ENCODE data around the gene TCF3.

The TCF3 gene

GRCh38 chr19:1587872-1588271 is 64.5 kb downstream of the TCF3 start:
- peaks cover 7% of the 10 kb centered on the region for H3K36me3 ChIP-seq (ENCODE audit: control insufficient read depth, insufficient read depth, low read length)

GRCh38 chr19:1585243-1585580 is 67.2 kb downstream of the TCF3 start:
- Histone ChIP-seq H3K9me3 (ENCODE audit: control insufficient read depth, low read length) (no peaks in the 10 kb centered on the region), H3K4me3 (ENCODE audit: insufficient read depth, low read depth, low read length, poor library complexity, severe bottlenecking) (no peak overlapping the region), H3K36me3 (ENCODE audit: control insufficient read depth, insufficient read depth, low read length) (peaks cover 25% of the 10 kb centered on the region), H3K27ac (ENCODE audit: insufficient read depth, low read length, poor library complexity, severe bottlenecking) (no peak overlapping the region), H3K27me3 (replicated peaks; ENCODE audit: control insufficient read depth, insufficient read depth, low read length, poor library complexity, severe bottlenecking) (no peaks in the 10 kb centered on the region), H3K4me1 (ENCODE audit: control insufficient read depth, insufficient read depth, low read length, poor library complexity, severe bottlenecking) (no peaks in the 10 kb centered on the region)
- no peak for DNase-seq

More at GRCh38 chr19:1587872-1588271, 64.5 kb downstream of the TCF3 start:
- Histone ChIP-seq H3K27ac (ENCODE audit: insufficient read depth, low read length, poor library complexity, severe bottlenecking) (no peak overlapping the region), H3K4me1 (ENCODE audit: control insufficient read depth, insufficient read depth, low read length, poor library complexity, severe bottlenecking) (peaks cover 12% of the 10 kb centered on the region), H3K9me3 (ENCODE audit: control insufficient read depth, low read length) (no peaks in the 10 kb centered on the region), H3K27me3 (replicated peaks; ENCODE audit: control insufficient read depth, insufficient read depth, low read length, poor library complexity, severe bottlenecking) (no peaks in the 10 kb centered on the region), H3K4me3 (ENCODE audit: insufficient read depth, low read depth, low read length, poor library complexity, severe bottlenecking) (no peak overlapping the region)
- no peak for DNase-seq

GRCh38 chr19:1584500-1585242 is 67.7 kb downstream of the TCF3 start:
- Histone ChIP-seq H3K27ac (ENCODE audit: insufficient read depth, low read length, poor library complexity, severe bottlenecking) (no peak overlapping the region), H3K27me3 (replicated peaks; ENCODE audit: control insufficient read depth, insufficient read depth, low read length, poor library complexity, severe bottlenecking) (no peaks in the 10 kb centered on the region), H3K4me1 (ENCODE audit: control insufficient read depth, insufficient read depth, low read length, poor library complexity, severe bottlenecking) (no peaks in the 10 kb centered on the region), H3K36me3 (ENCODE audit: control insufficient read depth, insufficient read depth, low read length) (peaks cover 27% of the 10 kb centered on the region), H3K4me3 (ENCODE audit: insufficient read depth, low read depth, low read length, poor library complexity, severe bottlenecking) (no peak overlapping the region), H3K9me3 (ENCODE audit: control insufficient read depth, low read length) (no peaks in the 10 kb centered on the region)
- no peak for DNase-seq

GRCh38 chr19:1582201-1582600 is 70.2 kb downstream of the TCF3 start:
- no peak for DNase-seq
- H3K36me3 ChIP-seq (ENCODE audit: control insufficient read depth, insufficient read depth, low read length), result peaks cover 37% of the 10 kb centered on the region
- no peaks in the 10 kb centered on the region for H3K4me1 ChIP-seq (ENCODE audit: control insufficient read depth, insufficient read depth, low read length, poor library complexity, severe bottlenecking)
- no peaks in the 10 kb centered on the region for H3K9me3 ChIP-seq (ENCODE audit: control insufficient read depth, low read length)
- H3K4me3 ChIP-seq (ENCODE audit: insufficient read depth, low read depth, low read length, poor library complexity, severe bottlenecking), result no peak overlapping the region
- no peak overlapping the region for H3K27ac ChIP-seq (ENCODE audit: insufficient read depth, low read length, poor library complexity, severe bottlenecking)
- H3K27me3 ChIP-seq (replicated peaks; ENCODE audit: control insufficient read depth, insufficient read depth, low read length, poor library complexity, severe bottlenecking), result no peaks in the 10 kb centered on the region

- no peaks in the 10 kb centered on the region for H3K27me3 ChIP-seq (replicated peaks; ENCODE audit: control insufficient read depth, insufficient read depth, low read length, poor library complexity, severe bottlenecking)
- no peak overlapping the region for H3K4me3 ChIP-seq (ENCODE audit: insufficient read depth, low read depth, low read length, poor library complexity, severe bottlenecking)
- no peaks in the 10 kb centered on the region for H3K4me1 ChIP-seq (ENCODE audit: control insufficient read depth, insufficient read depth, low read length, poor library complexity, severe bottlenecking)
- peaks cover 41% of the 10 kb centered on the region for H3K36me3 ChIP-seq (ENCODE audit: control insufficient read depth, insufficient read depth, low read length)
- H3K9me3 ChIP-seq (ENCODE audit: control insufficient read depth, low read length), result no peaks in the 10 kb centered on the region
- no peak overlapping the region for H3K27ac ChIP-seq (ENCODE audit: insufficient read depth, low read length, poor library complexity, severe bottlenecking)
- DNase-seq, result no peak
These were observed 71.5 kb downstream of the TCF3 start for GRCh38 chr19:1580957-1581356.

- no peaks in the 10 kb centered on the region for H3K27me3 ChIP-seq (replicated peaks; ENCODE audit: control insufficient read depth, insufficient read depth, low read length, poor library complexity, severe bottlenecking)
- peaks cover 41% of the 10 kb centered on the region for H3K36me3 ChIP-seq (ENCODE audit: control insufficient read depth, insufficient read depth, low read length)
- no peaks in the 10 kb centered on the region for H3K9me3 ChIP-seq (ENCODE audit: control insufficient read depth, low read length)
- H3K4me3 ChIP-seq (ENCODE audit: insufficient read depth, low read depth, low read length, poor library complexity, severe bottlenecking), result no peak overlapping the region
- no peak overlapping the region for H3K27ac ChIP-seq (ENCODE audit: insufficient read depth, low read length, poor library complexity, severe bottlenecking)
- H3K4me1 ChIP-seq (ENCODE audit: control insufficient read depth, insufficient read depth, low read length, poor library complexity, severe bottlenecking), result no peaks in the 10 kb centered on the region
- no peak for DNase-seq
These were observed 72.0 kb downstream of the TCF3 start for GRCh38 chr19:1580382-1580781.

- H3K9me3 ChIP-seq (ENCODE audit: control insufficient read depth, low read length), result no peaks in the 10 kb centered on the region
- no peaks in the 10 kb centered on the region for H3K4me1 ChIP-seq (ENCODE audit: control insufficient read depth, insufficient read depth, low read length, poor library complexity, severe bottlenecking)
- no peak overlapping the region for H3K4me3 ChIP-seq (ENCODE audit: insufficient read depth, low read depth, low read length, poor library complexity, severe bottlenecking)
- no peaks in the 10 kb centered on the region for H3K27me3 ChIP-seq (replicated peaks; ENCODE audit: control insufficient read depth, insufficient read depth, low read length, poor library complexity, severe bottlenecking)
- no peak for DNase-seq
- H3K27ac ChIP-seq (ENCODE audit: insufficient read depth, low read length, poor library complexity, severe bottlenecking), result no peak overlapping the region
- H3K36me3 ChIP-seq (ENCODE audit: control insufficient read depth, insufficient read depth, low read length), result peaks cover 38% of the 10 kb centered on the region
These were observed 73.2 kb downstream of the TCF3 start for GRCh38 chr19:1579222-1579621.

GRCh38 chr19:1577929-1578618 is 74.3 kb downstream of the TCF3 start:
- no peaks in the 10 kb centered on the region for H3K4me1 ChIP-seq (ENCODE audit: control insufficient read depth, insufficient read depth, low read length, poor library complexity, severe bottlenecking)
- peaks cover 34% of the 10 kb centered on the region for H3K36me3 ChIP-seq (ENCODE audit: control insufficient read depth, insufficient read depth, low read length)
- H3K4me3 ChIP-seq (ENCODE audit: insufficient read depth, low read depth, low read length, poor library complexity, severe bottlenecking), result no peak overlapping the region
- no peak overlapping the region for H3K27ac ChIP-seq (ENCODE audit: insufficient read depth, low read length, poor library complexity, severe bottlenecking)
- DNase-seq, result no peak
- H3K27me3 ChIP-seq (replicated peaks; ENCODE audit: control insufficient read depth, insufficient read depth, low read length, poor library complexity, severe bottlenecking), result no peaks in the 10 kb centered on the region
- H3K9me3 ChIP-seq (ENCODE audit: control insufficient read depth, low read length), result no peaks in the 10 kb centered on the region

GRCh38 chr19:1577090-1577928 is 75.1 kb downstream of the TCF3 start:
- Histone ChIP-seq H3K4me1 (ENCODE audit: control insufficient read depth, insufficient read depth, low read length, poor library complexity, severe bottlenecking) (no peaks in the 10 kb centered on the region), H3K27ac (ENCODE audit: insufficient read depth, low read length, poor library complexity, severe bottlenecking) (no peak overlapping the region), H3K4me3 (ENCODE audit: insufficient read depth, low read depth, low read length, poor library complexity, severe bottlenecking) (no peak overlapping the region), H3K9me3 (ENCODE audit: control insufficient read depth, low read length) (no peaks in the 10 kb centered on the region), H3K36me3 (ENCODE audit: control insufficient read depth, insufficient read depth, low read length) (peaks cover 30% of the 10 kb centered on the region), H3K27me3 (replicated peaks; ENCODE audit: control insufficient read depth, insufficient read depth, low read length, poor library complexity, severe bottlenecking) (no peaks in the 10 kb centered on the region)
- no peak for DNase-seq
